Endothelial cell of umbilical vein (primary cell): ENCODE measurements around the gene LDHAL6B. TPM values are rescaled to one million over a fixed set of nuclear protein-coding genes. Genes with fewer than 3 reads are reported as not detected.

ENCODE experiments used
- BruUV-seq: library from RNA; stranded (reverse); fragments of 400-500 nt; replicated peaks from 2 replicates; lab custom pipeline; 2021; lab: Mats Ljungman, UMichigan
- CTCF ChIA-PET: fragments of 300-600, 350-600 bp; sonication (Branson Sonifier 250); formaldehyde crosslinking; loops from one replicate; lab custom pipeline; 2021; ENCODE audit warnings: antibody characterized with exemption, inconsistent platforms; lab: Charles Lee
- POLR2A ChIA-PET: fragments of 300-600, 350-600 bp; sonication (Branson Sonifier 250); formaldehyde crosslinking; loops from one replicate; lab custom pipeline; 2021; ENCODE audit warnings: antibody characterized with exemption, inconsistent platforms; lab: Charles Lee
- DNase-seq: peaks from one replicate; pipeline ENCODE4 v3.0.0-alpha.2; 2011; ENCODE audit warnings: low read depth, low spot score
- FAIRE-seq: peaks from 2 replicates; lab custom pipeline; 2011; peaks lifted over from hg19 to GRCh38; lab: Jason Lieb, UNC
- H2AFZ ChIP-seq: 2 replicates; pipeline ENCODE4 v1.6.0; 2012; ENCODE audit warnings: low read depth, low read length, control low read depth, inconsistent platforms
- H3K27ac ChIP-seq: 2 replicates; pipeline ENCODE4 v1.5.1; 2011; ENCODE audit warnings: low read depth, mild to moderate bottlenecking, control low read depth, low read length, moderate library complexity; ENCODE audit not compliant: insufficient read depth
- H3K27me3 ChIP-seq, 2 experiments: 2 replicates each; pipeline versions ENCODE4 v1.6.0 to v1.6.1; 2011; ENCODE audit warnings: low read length in 2 of 2, mixed read lengths in 1 of 2; ENCODE audit not compliant: control insufficient read depth in 2 of 2, insufficient read depth in 2 of 2
- H3K36me3 ChIP-seq, 2 experiments: 2 replicates in 1 of 2; 3 replicates in 1 of 2; pipeline ENCODE4 v1.5.1; 2011; ENCODE audit warnings: low read length in 2 of 2, mild to moderate bottlenecking in 1 of 2, moderate library complexity in 1 of 2; ENCODE audit not compliant: control insufficient read depth in 2 of 2, insufficient read depth in 2 of 2; ENCODE audit errors: extremely low read depth in 1 of 2
- H3K4me1 ChIP-seq: 3 replicates; pipeline ENCODE4 v1.5.1; 2011; ENCODE audit warnings: mild to moderate bottlenecking, low read length; ENCODE audit not compliant: control insufficient read depth, insufficient read depth; ENCODE audit errors: extremely low read depth
- H3K4me2 ChIP-seq: 2 replicates; pipeline ENCODE4 v1.6.1; 2011; ENCODE audit warnings: low read length, control low read depth, mixed read lengths; ENCODE audit not compliant: insufficient read depth
- H3K4me3 ChIP-seq, 3 experiments: fragments of 200-600 bp in 1 of 3; sonication (generic), shearing (Covaris generic) in 1 of 3; replicated peaks in 1 of 3; 2 replicates each; pipeline ENCODE4 v1.5.1; 2011 to 2016; ENCODE audit warnings: control low read depth in 3 of 3, low read length in 3 of 3, mild to moderate bottlenecking in 2 of 3, inconsistent platforms in 1 of 3, low read depth in 1 of 3, moderate library complexity in 1 of 3; ENCODE audit not compliant: insufficient read depth in 1 of 3
- H3K79me2 ChIP-seq: 2 replicates; pipeline ENCODE4 v1.6.0; 2012; ENCODE audit warnings: low read length, inconsistent platforms; ENCODE audit not compliant: control insufficient read depth, insufficient read depth
- H3K9ac ChIP-seq: replicated peaks from 2 replicates; pipeline ENCODE3; 2011; ENCODE audit warnings: low read length, control low read depth; ENCODE audit not compliant: insufficient read depth; ENCODE audit errors: extremely low read depth
- H3K9me1 ChIP-seq: replicated peaks from 3 replicates; pipeline ENCODE4 v1.6.0; 2011; ENCODE audit warnings: mild to moderate bottlenecking, low read length; ENCODE audit not compliant: control insufficient read depth, insufficient read depth; ENCODE audit errors: extremely low read depth
- H3K9me3 ChIP-seq: replicated peaks from 2 replicates; pipeline ENCODE4 v1.5.1; 2012; ENCODE audit warnings: low read length, inconsistent platforms; ENCODE audit not compliant: control insufficient read depth, insufficient read depth
- H4K20me1 ChIP-seq: replicated peaks from 2 replicates; pipeline ENCODE3; 2011; ENCODE audit warnings: mild to moderate bottlenecking, low read length; ENCODE audit not compliant: control insufficient read depth, insufficient read depth; ENCODE audit errors: extremely low read depth
- CTCF ChIP-seq, 2 donors: IDR thresholded peaks; 1 replicate in 1 of 2; 2 replicates in 1 of 2; pipeline ENCODE4 v1.5.1; 2011; ENCODE audit warnings: low read length in 2 of 2, mild to moderate bottlenecking in 2 of 2, moderate library complexity in 2 of 2, control low read depth in 1 of 2, inconsistent platforms in 1 of 2, low read depth in 1 of 2; ENCODE audit not compliant: insufficient read depth in 1 of 2; ENCODE audit errors: extremely low read depth in 1 of 2
- EZH2 ChIP-seq: IDR thresholded peaks from 2 replicates; pipeline ENCODE4 v1.6.1; 2012; ENCODE audit warnings: borderline replicate concordance, low read depth, mild to moderate bottlenecking, moderate library complexity, low read length, inconsistent platforms; ENCODE audit not compliant: severe bottlenecking
- FOS ChIP-seq: IDR thresholded peaks from 2 replicates; pipeline ENCODE4 v1.6.1; 2011; ENCODE audit warnings: mild to moderate bottlenecking, low read length, moderate library complexity, borderline replicate concordance; ENCODE audit not compliant: insufficient read depth
- GATA2 ChIP-seq: IDR thresholded peaks from 2 replicates; pipeline ENCODE4 v1.7.0; 2011; ENCODE audit warnings: low read depth, mild to moderate bottlenecking, moderate library complexity, mixed read lengths, low read length; ENCODE audit not compliant: insufficient read length, insufficient read depth
- JUN ChIP-seq: IDR thresholded peaks from 2 replicates; pipeline ENCODE4 v1.6.1; 2011; ENCODE audit warnings: borderline replicate concordance, low read depth; ENCODE audit not compliant: insufficient read length, insufficient read depth
- MAX ChIP-seq: IDR thresholded peaks from 2 replicates; pipeline ENCODE4 v1.6.1; 2011; ENCODE audit not compliant: insufficient read depth, insufficient read length
- MYC ChIP-seq: IDR thresholded peaks from one replicate; pipeline ENCODE4 v1.6.1; 2011; ENCODE audit warnings: mild to moderate bottlenecking, low read depth, low read length
- POLR2A ChIP-seq: IDR thresholded peaks from 2 replicates; pipeline ENCODE4 v1.6.1; 2012; ENCODE audit warnings: low read depth, mild to moderate bottlenecking, control low read depth, low read length
- POLR2AphosphoS5 ChIP-seq: IDR thresholded peaks from 2 replicates; pipeline ENCODE4 v1.6.1; 2012; ENCODE audit warnings: low read depth, mild to moderate bottlenecking, control low read depth, low read length, moderate library complexity; ENCODE audit not compliant: insufficient read depth
- dilution Hi-C: fragments of 300-500 bp; cut with MboI; formaldehyde crosslinking; loops from one replicate; pipeline ENCODE4 v1.15.0; 2019; ENCODE audit warnings: low sequenced_read_pairs; ENCODE audit not compliant: extremely low pct_ligation_motif_present
- intact Hi-C: fragments of 100-400 bp; cut with micrococcal nuclease; formaldehyde crosslinking; loops from one replicate; pipeline ENCODE4 v1.10.0; 2022
- polyA plus RNA-seq, 4 experiments: library from polyadenylated mRNA; depleted of rRNA in 3 of 4; stranded (reverse) in 3 of 4; unstranded in 1 of 4; fragments of >200 nt; gene quantifications; 2 replicates each; pipeline versions ENCODE4 v1.2.1 to v1.2.3, GENCODE V29; 2011 to 2012; ENCODE audit warnings: missing spikeins in 1 of 4
- total RNA-seq: library from RNA; stranded (reverse); gene quantifications from 2 replicates; pipeline ENCODE4 v1.2.3, GENCODE V29; 2021

Gene LDHAL6B
- total and polyA plus RNA-seq, 2 donors (not counting 3 experiments of a cell fraction or from before 2014, with no cell fraction given) = not detected

- no peaks in the 10 kb centered on the region for H4K20me1 ChIP-seq
- no peak overlapping the region for H2AFZ ChIP-seq
- H3K4me1 ChIP-seq = no peaks in the 10 kb centered on the region
- no peak for TF ChIP-seq EZH2
- TF ChIP-seq FOS = no peak
- no peak for TF ChIP-seq CTCF (IDR thresholded peaks at IDR 0.05; ENCODE audit: extremely low read depth in 1 of 2, insufficient read depth in 1 of 2, low read depth in 1 of 2, low read length in 2 of 2)
- TF ChIP-seq MAX = no peak
- TF ChIP-seq JUN = no peak
- TF ChIP-seq GATA2 = no peak
- no peak for TF ChIP-seq POLR2AphosphoS5
- TF ChIP-seq MYC = no peak
- no peak for TF ChIP-seq POLR2A
- BruUV-seq = no TSS peak
- CTCF ChIA-PET = interaction anchor here (1.0 to 1.5 kb wide), 2 partner anchors 23 to 94 kb away, joined by 3 to 4 read pairs; no protein-coding TSS in a partner anchor
- dilution Hi-C loops = no loop called here
- H3K27ac ChIP-seq = no peak overlapping the region
- H3K27me3 ChIP-seq = no peaks in the 10 kb centered on the region
- intact Hi-C loops = no loop called here
- POLR2A ChIA-PET = interaction anchor here (0.5 kb wide), 1 partner anchor 15 kb away, joined by 4 read pairs; no protein-coding TSS in a partner anchor
- H3K9me3 ChIP-seq = no peaks in the 10 kb centered on the region
- no peak overlapping the region for H3K4me2 ChIP-seq
- no peaks in the 10 kb centered on the region for H3K9me1 ChIP-seq
- no peak overlapping the region for H3K4me3 ChIP-seq
- no peak for DNase-seq
- H3K79me2 ChIP-seq = no peaks in the 10 kb centered on the region
- peaks cover 19 to 29% of the 10 kb centered on the region in 2 experiments for H3K36me3 ChIP-seq
- no peak overlapping the region for H3K9ac ChIP-seq
- no peak for FAIRE-seq
Observed at GRCh38 chr15:59205839-59206622, 612 bp upstream of the LDHAL6B start.
